ENCODE data around the gene TGFB1.
A peak's percentile ranks its signal among the peaks of the same experiment; 100 is the strongest.

The TGFB1 gene

GRCh38 chr19:41321204-41321599 is 32.5 kb downstream of the TGFB1 start:
- no peak for DNase-seq

- no peak for DNase-seq
Observed at GRCh38 chr19:41320568-41320967, 33.2 kb downstream of the TGFB1 start.

GRCh38 chr19:41320185-41320518 is 33.6 kb downstream of the TGFB1 start:
- DNase-seq, result no peak

- DNase-seq, result no peak
Observed at GRCh38 chr19:41319500-41320184, 34.1 kb downstream of the TGFB1 start.

- DNase-seq, result no peak
Observed at GRCh38 chr19:41318696-41319499, 34.8 kb downstream of the TGFB1 start.

- DNase-seq, result no peak
Observed at GRCh38 chr19:41316306-41316920, 37.3 kb downstream of the TGFB1 start.

GRCh38 chr19:41311613-41312012 is 42.1 kb downstream of the TGFB1 start:
- DNase-seq, result no peak

GRCh38 chr19:41311072-41311471 is 42.6 kb downstream of the TGFB1 start:
- no peak for DNase-seq

- peak; percentile 28 to 90 (median 83) for DNase-seq
Observed at GRCh38 chr19:41310033-41310831, 43.5 kb downstream of the TGFB1 start, which contains the start of gene CCDC97. CCDC97 (plus strand) TSS chr19:41310172; CDS start chr19:41310311, 139 bp downstream.

- DNase-seq, result peak in 8 of 14 donors; percentile 34 to 58 (median 44)
Observed at GRCh38 chr19:41309180-41310032, 44.3 kb downstream of the TGFB1 start.

- peak; percentile 19 to 88 (median 80) for DNase-seq
Observed at GRCh38 chr19:41308450-41309179, 45.1 kb downstream of the TGFB1 start.

- DNase-seq, result no peak
Observed at GRCh38 chr19:41307954-41308449, 45.7 kb downstream of the TGFB1 start.

- DNase-seq, result no peak
Observed at GRCh38 chr19:41307090-41307875, 46.4 kb downstream of the TGFB1 start.

GRCh38 chr19:41305927-41306793 is 47.6 kb downstream of the TGFB1 start:
- DNase-seq, result no peak

GRCh38 chr19:41304706-41305483 is 48.8 kb downstream of the TGFB1 start:
- DNase-seq, result no peak

- DNase-seq, result no peak
Observed at GRCh38 chr19:41303954-41304353, 49.8 kb downstream of the TGFB1 start.

- DNase-seq, result no peak
Observed at GRCh38 chr19:41302624-41303351, 50.9 kb downstream of the TGFB1 start.
